Measurements from ENCODE around the gene CCDC27.
"Not testable (repeated sequence)": the region's sequence is repeated elsewhere in the genome, so short reads cannot be mapped to it uniquely, and the experiment has no call there.

The CCDC27 gene

DNA sequence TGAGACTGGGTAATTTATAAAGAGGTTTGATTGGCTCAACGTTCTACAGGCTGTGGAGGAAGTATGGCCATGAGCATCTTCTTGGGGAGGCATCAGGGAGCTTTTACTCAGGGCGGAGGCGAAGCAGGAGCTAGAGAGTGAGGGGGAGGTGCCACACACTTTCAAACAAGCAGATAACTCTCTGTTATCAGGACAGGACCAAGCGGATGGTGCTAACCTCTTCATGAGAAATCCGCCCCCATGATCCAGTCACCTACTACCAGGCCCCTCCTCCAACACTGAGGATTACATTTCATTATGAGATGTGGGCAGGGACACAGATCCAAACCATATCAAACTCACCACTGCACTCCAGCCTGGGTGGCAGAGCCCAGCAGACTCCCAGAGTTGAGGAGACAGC, 55.5 kb downstream of the CCDC27 start:
- H3K27me3 Mint-ChIP-seq (ENCODE audit: low read depth): peaks cover 7% of the 10 kb centered on the region
- H3K36me3 Mint-ChIP-seq (ENCODE audit: low read depth): no peaks in the 10 kb centered on the region
- no peak overlapping the region for H3K27ac Mint-ChIP-seq
- no peak for DNase-seq (ENCODE audit: low spot score)
- no peak overlapping the region for H3K4me3 Mint-ChIP-seq
- no peaks in the 10 kb centered on the region for H3K4me1 Mint-ChIP-seq (ENCODE audit: low read depth)
- no peaks in the 10 kb centered on the region for H3K9me3 Mint-ChIP-seq

GRCh38 chr1:3809680-3810079, 57.4 kb downstream of the CCDC27 start:
- Mint-ChIP-seq H3K4me1 (ENCODE audit: low read depth) (no peaks in the 10 kb centered on the region), H3K4me3 (no peak overlapping the region), H3K36me3 (ENCODE audit: low read depth) (no peaks in the 10 kb centered on the region), H3K27me3 (ENCODE audit: low read depth) (no peaks in the 10 kb centered on the region), H3K9me3 (no peaks in the 10 kb centered on the region), H3K27ac (no peak overlapping the region)
- no peak for DNase-seq (ENCODE audit: low spot score)

DNA sequence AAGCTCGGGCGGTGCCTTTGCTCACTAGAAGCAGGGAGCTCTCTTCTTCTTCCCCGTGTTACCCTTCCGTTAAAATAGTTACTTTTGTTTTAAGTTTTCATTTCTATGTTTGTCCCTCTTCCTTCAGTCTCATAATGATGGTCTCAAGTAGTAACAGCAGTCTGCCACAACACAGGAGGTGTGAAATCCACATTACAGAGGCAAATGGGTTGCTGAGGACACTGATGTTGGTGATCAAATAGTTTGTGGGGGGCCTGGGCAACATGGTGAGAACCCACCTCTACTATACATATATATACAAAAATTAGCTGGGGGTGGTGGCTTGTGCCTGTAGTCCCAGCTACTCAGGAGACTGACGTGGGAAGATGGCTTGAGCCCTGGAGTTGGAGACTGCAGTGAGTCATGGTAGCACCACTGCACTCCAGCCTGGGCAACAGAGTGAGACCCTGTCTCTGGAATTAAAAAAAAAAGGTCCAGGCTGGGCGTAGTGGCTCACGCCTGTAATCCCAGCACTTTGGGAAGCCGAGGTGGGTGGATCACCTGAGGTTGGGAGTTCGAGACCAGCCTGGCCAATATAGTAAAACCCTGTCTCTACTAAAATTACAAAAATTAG, 58.0 kb downstream of the CCDC27 start:
- not testable (repeated sequence) for H3K27me3 Mint-ChIP-seq (ENCODE audit: low read depth); H3K4me3 Mint-ChIP-seq; DNase-seq (ENCODE audit: low spot score); H3K4me1 Mint-ChIP-seq (ENCODE audit: low read depth); H3K9me3 Mint-ChIP-seq; H3K27ac Mint-ChIP-seq; H3K36me3 Mint-ChIP-seq (ENCODE audit: low read depth)

GRCh38 chr1:3811595-3811911, 59.3 kb downstream of the CCDC27 start:
- Mint-ChIP-seq H3K4me1 (ENCODE audit: low read depth) (no peaks in the 10 kb centered on the region), H3K36me3 (ENCODE audit: low read depth) (no peaks in the 10 kb centered on the region)

DNA sequence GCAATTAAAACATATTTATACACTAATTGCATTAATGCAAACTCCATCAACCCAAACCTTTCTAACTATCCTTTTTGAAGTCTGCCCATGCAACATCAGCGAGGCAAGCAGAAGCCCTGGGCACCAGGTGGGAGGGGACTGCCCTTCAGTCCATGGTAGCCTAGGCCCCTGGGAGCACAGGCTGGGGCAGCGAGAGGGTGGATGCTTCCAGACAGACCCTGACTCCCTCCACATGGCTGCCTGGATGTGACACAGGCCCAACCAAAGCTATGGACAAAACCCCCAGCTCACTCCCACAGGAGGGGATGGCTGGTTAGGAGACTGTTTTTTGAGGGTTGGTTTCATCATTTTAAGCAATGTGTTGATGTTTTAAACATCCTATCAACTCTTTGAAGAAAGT, 61.8 kb downstream of the CCDC27 start:
- H3K4me1 Mint-ChIP-seq (ENCODE audit: low read depth): no peaks in the 10 kb centered on the region
- H3K9me3 Mint-ChIP-seq: no peaks in the 10 kb centered on the region
- H3K4me3 Mint-ChIP-seq: no peak overlapping the region
- no peak for DNase-seq (ENCODE audit: low spot score)
- H3K36me3 Mint-ChIP-seq (ENCODE audit: low read depth): peaks cover under 1% of the 10 kb centered on the region
- H3K27me3 Mint-ChIP-seq (ENCODE audit: low read depth): no peaks in the 10 kb centered on the region
- no peak overlapping the region for H3K27ac Mint-ChIP-seq

More at GRCh38 chr1:3811595-3811911, 59.3 kb downstream of the CCDC27 start:
- DNase-seq (ENCODE audit: low spot score): no peak
- Mint-ChIP-seq H3K9me3 (no peaks in the 10 kb centered on the region), H3K27ac (no peak overlapping the region), H3K27me3 (ENCODE audit: low read depth) (no peaks in the 10 kb centered on the region), H3K4me3 (no peak overlapping the region)

DNA sequence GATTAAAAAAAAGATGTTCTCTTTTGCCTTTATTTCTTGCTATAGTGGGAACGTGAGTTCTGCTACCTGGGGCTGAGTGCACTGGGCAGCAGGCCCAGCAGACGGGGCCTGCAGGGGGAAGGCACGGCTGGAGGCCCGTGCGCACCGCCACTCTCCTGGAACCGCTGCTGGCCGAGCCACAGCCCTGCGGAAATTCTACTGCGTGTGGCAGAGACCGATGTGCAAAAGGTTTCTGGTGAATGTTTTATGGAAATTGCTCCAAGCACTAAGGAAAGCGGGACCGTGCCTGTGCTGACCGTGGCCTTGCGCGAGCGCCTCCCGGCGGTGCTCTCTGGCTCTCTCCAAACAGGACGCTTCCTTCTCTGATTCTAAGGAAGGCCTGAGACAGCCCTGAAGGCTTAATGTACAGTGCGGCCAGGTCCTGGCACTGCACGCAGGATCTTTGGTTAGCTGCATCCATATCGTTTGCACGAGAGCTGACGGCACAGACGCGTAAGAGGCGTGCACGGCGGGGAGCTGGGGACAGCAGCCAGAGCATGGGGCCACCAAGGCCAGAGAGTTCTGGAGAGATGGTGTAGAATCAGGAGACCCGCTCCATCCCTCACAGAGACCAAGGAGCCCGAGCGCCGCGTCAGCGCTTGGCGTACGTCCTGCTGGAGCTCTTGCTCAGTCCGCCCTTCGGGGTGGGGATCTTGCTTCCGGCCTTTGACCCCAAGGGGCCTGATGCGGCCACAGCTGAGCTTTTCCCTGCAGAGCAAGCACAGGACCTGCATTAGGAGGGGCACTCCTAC, 62.7 kb downstream of the CCDC27 start:
- H3K27ac Mint-ChIP-seq: no peak overlapping the region
- no peak overlapping the region for H3K4me3 Mint-ChIP-seq
- no peaks in the 10 kb centered on the region for H3K27me3 Mint-ChIP-seq (ENCODE audit: low read depth)
- no peaks in the 10 kb centered on the region for H3K9me3 Mint-ChIP-seq
- DNase-seq (ENCODE audit: low spot score): no peak
- peaks cover 3% of the 10 kb centered on the region for H3K36me3 Mint-ChIP-seq (ENCODE audit: low read depth)
- no peaks in the 10 kb centered on the region for H3K4me1 Mint-ChIP-seq (ENCODE audit: low read depth)

GRCh38 chr1:3816331-3817137, 64.3 kb downstream of the CCDC27 start:
- Mint-ChIP-seq H3K4me1 (ENCODE audit: low read depth) (no peaks in the 10 kb centered on the region), H3K36me3 (ENCODE audit: low read depth) (peaks cover 7% of the 10 kb centered on the region), H3K9me3 (no peaks in the 10 kb centered on the region), H3K4me3 (no peak overlapping the region), H3K27me3 (ENCODE audit: low read depth) (no peaks in the 10 kb centered on the region), H3K27ac (no peak overlapping the region)
- no peak for DNase-seq (ENCODE audit: low spot score)

DNA sequence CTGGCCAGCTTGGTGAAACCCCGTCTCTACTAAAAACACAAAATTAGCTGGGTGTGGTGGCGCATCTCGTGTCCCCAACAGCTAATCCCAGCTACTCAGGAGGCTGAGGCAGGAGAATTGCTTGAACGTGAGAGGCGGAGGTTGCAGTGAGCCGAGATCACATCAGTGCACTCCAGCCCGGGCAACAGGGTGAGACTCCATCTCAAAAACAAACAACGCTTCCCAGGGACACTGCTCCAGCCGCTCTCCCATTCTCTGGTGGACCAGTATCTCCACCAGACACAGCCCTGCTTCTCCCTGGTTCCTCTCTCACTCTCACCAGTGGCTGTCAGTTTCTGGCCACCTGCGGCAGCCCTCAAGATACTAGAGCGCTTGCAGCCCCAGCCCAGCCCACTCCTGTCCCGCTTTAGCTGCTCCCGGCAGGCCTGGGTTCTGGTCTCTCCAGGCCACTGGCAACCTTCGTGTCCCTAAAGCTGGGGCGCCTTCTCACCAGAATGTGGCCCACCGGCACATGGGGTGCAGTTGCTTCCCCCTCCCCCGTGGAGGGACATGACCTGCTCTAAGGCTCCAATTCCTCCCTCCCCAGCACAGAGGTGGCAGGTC, 65.0 kb downstream of the CCDC27 start:
- H3K36me3 Mint-ChIP-seq (ENCODE audit: low read depth): peaks cover 7% of the 10 kb centered on the region
- H3K27ac Mint-ChIP-seq: no peak overlapping the region

GRCh38 chr1:3817821-3818597, 65.8 kb downstream of the CCDC27 start:
- no peaks in the 10 kb centered on the region for H3K27me3 Mint-ChIP-seq (ENCODE audit: low read depth)
- H3K36me3 Mint-ChIP-seq (ENCODE audit: low read depth): peaks cover 7% of the 10 kb centered on the region
- no peaks in the 10 kb centered on the region for H3K4me1 Mint-ChIP-seq (ENCODE audit: low read depth)
- H3K4me3 Mint-ChIP-seq: no peak overlapping the region
- no peak for DNase-seq (ENCODE audit: low spot score)
- no peak overlapping the region for H3K27ac Mint-ChIP-seq
- no peaks in the 10 kb centered on the region for H3K9me3 Mint-ChIP-seq

More for the DNA sequence above, 65.0 kb downstream of the CCDC27 start:
- Mint-ChIP-seq H3K9me3 (no peaks in the 10 kb centered on the region), H3K4me1 (ENCODE audit: low read depth) (no peaks in the 10 kb centered on the region), H3K27me3 (ENCODE audit: low read depth) (no peaks in the 10 kb centered on the region), H3K4me3 (no peak overlapping the region)
- DNase-seq (ENCODE audit: low spot score): no peak

DNA sequence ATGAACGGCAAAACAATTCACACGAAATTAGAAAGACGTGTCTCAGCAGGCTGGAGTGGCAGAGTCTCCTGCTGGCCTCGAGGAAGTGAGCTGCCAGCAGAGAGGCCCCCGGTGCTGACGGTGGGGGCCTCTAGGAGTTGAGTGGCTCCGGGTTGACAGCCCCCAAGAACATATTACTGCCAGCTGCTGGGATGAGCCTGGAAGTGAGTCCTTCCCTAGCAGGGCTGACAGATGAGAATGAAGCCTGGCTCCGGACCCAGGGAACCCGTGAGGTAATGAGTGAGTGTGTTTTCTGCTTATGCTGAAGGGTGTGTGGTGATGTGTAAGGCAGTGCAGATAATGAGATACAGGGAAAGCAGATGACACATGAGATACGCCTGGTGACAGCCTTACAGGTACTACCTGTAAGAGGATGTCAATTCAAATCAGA, 67.5 kb downstream of the CCDC27 start:
- peaks cover 10% of the 10 kb centered on the region for H3K36me3 Mint-ChIP-seq (ENCODE audit: low read depth)
- no peaks in the 10 kb centered on the region for H3K9me3 Mint-ChIP-seq
- DNase-seq (ENCODE audit: low spot score): no peak
- H3K27ac Mint-ChIP-seq: peak overlapping the region; percentile 46
- no peaks in the 10 kb centered on the region for H3K27me3 Mint-ChIP-seq (ENCODE audit: low read depth)
- no peaks in the 10 kb centered on the region for H3K4me1 Mint-ChIP-seq (ENCODE audit: low read depth)
- H3K4me3 Mint-ChIP-seq: no peak overlapping the region

DNA sequence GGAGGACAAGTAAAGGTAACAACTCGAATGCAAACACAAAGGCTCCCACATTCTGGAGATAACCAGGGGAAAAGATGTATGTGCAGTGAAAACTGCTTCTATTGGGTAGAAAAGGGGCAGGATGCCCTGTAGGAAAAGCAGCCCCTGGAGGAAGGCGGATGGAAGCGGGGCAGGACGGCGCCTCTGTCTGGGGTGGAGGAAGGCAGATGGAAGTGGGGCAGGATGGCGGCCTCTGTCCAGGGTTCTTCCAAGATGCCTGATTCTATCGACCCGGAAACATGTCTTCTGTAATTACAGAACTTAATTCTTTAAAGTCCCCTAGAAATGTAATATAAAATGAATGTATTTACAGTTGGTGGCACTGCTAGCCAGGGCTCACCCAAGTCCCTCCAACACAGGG, 68.1 kb downstream of the CCDC27 start:
- H3K27ac Mint-ChIP-seq: no peak overlapping the region
- no peak overlapping the region for H3K4me3 Mint-ChIP-seq
- no peaks in the 10 kb centered on the region for H3K27me3 Mint-ChIP-seq (ENCODE audit: low read depth)
- no peaks in the 10 kb centered on the region for H3K9me3 Mint-ChIP-seq
- H3K4me1 Mint-ChIP-seq (ENCODE audit: low read depth): no peaks in the 10 kb centered on the region
- no peak for DNase-seq (ENCODE audit: low spot score)
- peaks cover 10% of the 10 kb centered on the region for H3K36me3 Mint-ChIP-seq (ENCODE audit: low read depth)

GRCh38 chr1:3821004-3821403, 68.8 kb downstream of the CCDC27 start:
- Mint-ChIP-seq H3K9me3 (no peaks in the 10 kb centered on the region), H3K4me1 (ENCODE audit: low read depth) (no peaks in the 10 kb centered on the region), H3K4me3 (no peak overlapping the region), H3K36me3 (ENCODE audit: low read depth) (peaks cover 12% of the 10 kb centered on the region), H3K27ac (no peak overlapping the region), H3K27me3 (ENCODE audit: low read depth) (no peaks in the 10 kb centered on the region)
- DNase-seq (ENCODE audit: low spot score): no peak

Measured in T-helper 2 cell treated with Interferon-gamma antibody and Interleukin-4, amounts not matched to agents 5 μg/mL and 100 μg/mL, for 36 hours (primary cell).